Fibroblast of lung (primary cell): ENCODE measurements around the gene OR2AJ1. TPM values are rescaled to one million over a fixed set of nuclear protein-coding genes. Genes with fewer than 3 reads are reported as not detected.

Experiments
- DNase-seq, 2 donors: peaks; one replicate each; pipeline versions ENCODE4 v3.0.0 to v3.0.0-alpha.2; 2010; ENCODE audit warnings: low read depth in 2 of 2
- H2AFZ ChIP-seq: 2 replicates; pipeline ENCODE4 v1.5.1; 2012; ENCODE audit warnings: low read length, control low read depth, inconsistent platforms
- H3K27ac ChIP-seq: 2 replicates; pipeline ENCODE4 v1.5.1; 2011; ENCODE audit warnings: low read length, control low read depth; ENCODE audit not compliant: insufficient read depth
- H3K27me3 ChIP-seq: 2 replicates; pipeline ENCODE4 v1.5.1; 2011; ENCODE audit warnings: mild to moderate bottlenecking, low read length; ENCODE audit not compliant: control insufficient read depth, insufficient read depth
- H3K36me3 ChIP-seq: 2 replicates; pipeline ENCODE4 v1.5.1; 2011; ENCODE audit warnings: low read length; ENCODE audit not compliant: control insufficient read depth, insufficient read depth
- H3K4me1 ChIP-seq: 2 replicates; pipeline ENCODE4 v1.5.1; 2011; ENCODE audit warnings: low read length; ENCODE audit not compliant: control insufficient read depth, insufficient read depth; ENCODE audit errors: extremely low read depth
- H3K4me2 ChIP-seq: 2 replicates; pipeline ENCODE4 v1.5.1; 2011; ENCODE audit warnings: low read length, control low read depth; ENCODE audit not compliant: insufficient read depth; ENCODE audit errors: extremely low read depth
- H3K4me3 ChIP-seq, 4 experiments: fragments of 200-600 bp in 1 of 4; sonication (generic) in 1 of 4; replicated peaks in 1 of 4; 2 replicates each; pipeline ENCODE4 v1.5.1; 2011 to 2016; ENCODE audit warnings: low read length in 4 of 4, low read depth in 3 of 4, mild to moderate bottlenecking in 3 of 4, control low read depth in 2 of 4, inconsistent platforms in 1 of 4, mixed read lengths in 1 of 4; ENCODE audit not compliant: insufficient read depth in 1 of 4; ENCODE audit errors: control extremely low read depth in 1 of 4
- H3K79me2 ChIP-seq: 2 replicates; pipeline ENCODE4 v1.5.1; 2012; ENCODE audit warnings: mild to moderate bottlenecking, low read length, inconsistent platforms; ENCODE audit not compliant: control insufficient read depth, insufficient read depth
- H3K9ac ChIP-seq: 2 replicates; pipeline ENCODE4 v1.5.1; 2011; ENCODE audit warnings: mild to moderate bottlenecking, low read length, control low read depth; ENCODE audit not compliant: insufficient read depth
- H3K9me3 ChIP-seq: 2 replicates; pipeline ENCODE4 v1.5.1; 2012; ENCODE audit warnings: low read depth, low read length; ENCODE audit not compliant: control insufficient read depth, insufficient read depth
- H4K20me1 ChIP-seq: 2 replicates; pipeline ENCODE4 v1.5.1; 2011; ENCODE audit warnings: low read length; ENCODE audit not compliant: control insufficient read depth, insufficient read depth; ENCODE audit errors: extremely low read depth
- EZH2 ChIP-seq: IDR thresholded peaks from 2 replicates; pipeline ENCODE4 v1.5.1; 2012; ENCODE audit warnings: low read length, control low read depth, mild to moderate bottlenecking; ENCODE audit errors: missing control alignments
- polyA minus RNA-seq: library from RNA; depleted of rRNA, polyadenylated mRNA; stranded (reverse); fragments of >200 nt; gene quantifications from 2 replicates; pipeline ENCODE4 v1.2.3, GENCODE V29; 2011; ENCODE audit warnings: low replicate concordance
- polyA plus RNA-seq, 2 donors: library from polyadenylated mRNA; depleted of rRNA in 1 of 2; stranded (reverse) in 1 of 2; unstranded in 1 of 2; fragments of >200 nt; gene quantifications; 2 replicates each; pipeline ENCODE4 v1.2.1, GENCODE V29; 2011 to 2012; ENCODE audit warnings: missing spikeins in 1 of 2
- total RNA-seq: library from RNA; depleted of rRNA; stranded (reverse); fragments of >200 nt; gene quantifications from 2 replicates; pipeline ENCODE4 v1.2.1, GENCODE V29; 2014
- TF ChIP-seq, protein P1 (sequence below), 2 donors: IDR thresholded peaks in 1 of 2; conservative IDR thresholded peaks in 1 of 2; 1 replicate in 1 of 2; 2 replicates in 1 of 2; pipeline ENCODE4 v1.5.1; 2011 to 2012; ENCODE audit warnings: low read length in 2 of 2, control low read depth in 1 of 2, inconsistent platforms in 1 of 2, low read depth in 1 of 2, mild to moderate bottlenecking in 1 of 2

Gene OR2AJ1
- total RNA-seq (not detected in 2 replicates), polyA plus RNA-seq (not detected in 2 replicates), polyA minus RNA-seq (not detected in 2 replicates)
- not detected in 2 replicates for polyA plus RNA-seq (2012)

GRCh38 chr1:247924868-247925267 lies at the start of gene OR2AJ1:
Gene OR2AJ1 (plus strand): TSS chr1:247924889. CDS start chr1:247933769, 8,880 bp downstream.
- Histone ChIP-seq H3K36me3 (no peaks in the 10 kb centered on the region), H3K79me2 (no peaks in the 10 kb centered on the region), H4K20me1 (no peaks in the 10 kb centered on the region), H3K27me3 (no peaks in the 10 kb centered on the region), H3K4me1 (no peaks in the 10 kb centered on the region), H3K4me2 (no peak within 1 kb of the TSS), H3K27ac (no peak within 1 kb of the TSS), H3K9ac (no peak within 1 kb of the TSS), H3K9me3 (no peaks in the 10 kb centered on the region), H2AFZ (no peak within 1 kb of the TSS), H3K4me3 (no peak within 1 kb of the TSS)
- TF ChIP-seq, protein P1, sequence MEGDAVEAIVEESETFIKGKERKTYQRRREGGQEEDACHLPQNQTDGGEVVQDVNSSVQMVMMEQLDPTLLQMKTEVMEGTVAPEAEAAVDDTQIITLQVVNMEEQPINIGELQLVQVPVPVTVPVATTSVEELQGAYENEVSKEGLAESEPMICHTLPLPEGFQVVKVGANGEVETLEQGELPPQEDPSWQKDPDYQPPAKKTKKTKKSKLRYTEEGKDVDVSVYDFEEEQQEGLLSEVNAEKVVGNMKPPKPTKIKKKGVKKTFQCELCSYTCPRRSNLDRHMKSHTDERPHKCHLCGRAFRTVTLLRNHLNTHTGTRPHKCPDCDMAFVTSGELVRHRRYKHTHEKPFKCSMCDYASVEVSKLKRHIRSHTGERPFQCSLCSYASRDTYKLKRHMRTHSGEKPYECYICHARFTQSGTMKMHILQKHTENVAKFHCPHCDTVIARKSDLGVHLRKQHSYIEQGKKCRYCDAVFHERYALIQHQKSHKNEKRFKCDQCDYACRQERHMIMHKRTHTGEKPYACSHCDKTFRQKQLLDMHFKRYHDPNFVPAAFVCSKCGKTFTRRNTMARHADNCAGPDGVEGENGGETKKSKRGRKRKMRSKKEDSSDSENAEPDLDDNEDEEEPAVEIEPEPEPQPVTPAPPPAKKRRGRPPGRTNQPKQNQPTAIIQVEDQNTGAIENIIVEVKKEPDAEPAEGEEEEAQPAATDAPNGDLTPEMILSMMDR (conservative IDR thresholded peaks at IDR 0.05 in 1 of 2, IDR thresholded peaks at IDR 0.05 in 1 of 2; ENCODE audit: low read depth in 1 of 2, low read length in 2 of 2), result no peak
- no peak for TF ChIP-seq EZH2
- DNase-seq, result no peak

DNA sequence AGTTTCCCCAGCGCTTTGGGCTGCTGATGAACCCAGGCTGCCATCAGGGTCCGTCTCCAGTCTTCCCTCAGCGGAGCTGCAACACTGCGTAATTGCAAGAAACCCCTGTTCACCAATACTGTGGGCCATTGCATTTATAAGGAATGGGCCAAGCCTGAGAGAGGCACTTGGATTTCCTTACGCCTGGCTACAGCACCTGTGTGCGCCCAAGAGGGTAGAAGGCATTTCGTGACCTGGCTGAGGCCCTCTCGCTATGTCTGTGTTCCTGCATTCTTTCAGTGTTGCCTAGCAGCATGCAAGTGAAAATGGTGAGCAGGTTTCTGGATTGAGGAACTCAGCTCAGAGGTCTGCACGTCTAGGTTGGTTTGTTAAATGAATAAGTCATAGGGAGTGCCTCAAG lies 41.3 kb upstream of the OR2AJ1 start:
- Histone ChIP-seq H3K27ac (no peak overlapping the region), H3K4me3 (no peak overlapping the region), H4K20me1 (no peaks in the 10 kb centered on the region), H3K36me3 (no peaks in the 10 kb centered on the region), H3K4me2 (no peak overlapping the region), H3K4me1 (no peaks in the 10 kb centered on the region), H2AFZ (no peak overlapping the region), H3K27me3 (no peaks in the 10 kb centered on the region), H3K79me2 (no peaks in the 10 kb centered on the region), H3K9ac (no peak overlapping the region), H3K9me3 (no peaks in the 10 kb centered on the region)
- TF ChIP-seq, protein P1 (conservative IDR thresholded peaks at IDR 0.05 in 1 of 2, IDR thresholded peaks at IDR 0.05 in 1 of 2; ENCODE audit: low read depth in 1 of 2, low read length in 2 of 2), result no peak
- no peak for TF ChIP-seq EZH2
- no peak for DNase-seq

GRCh38 chr1:247884797-247885413 lies 39.8 kb upstream of the OR2AJ1 start:
- H4K20me1 ChIP-seq, result no peaks in the 10 kb centered on the region
- H3K9ac ChIP-seq, result no peak overlapping the region
- no peaks in the 10 kb centered on the region for H3K79me2 ChIP-seq
- H3K36me3 ChIP-seq, result no peaks in the 10 kb centered on the region
- no peak overlapping the region for H3K4me3 ChIP-seq
- DNase-seq, result no peak
- H3K9me3 ChIP-seq, result no peaks in the 10 kb centered on the region
- TF ChIP-seq, protein P1 (conservative IDR thresholded peaks at IDR 0.05 in 1 of 2, IDR thresholded peaks at IDR 0.05 in 1 of 2; ENCODE audit: low read depth in 1 of 2, low read length in 2 of 2), result no peak
- TF ChIP-seq EZH2, result no peak
- no peak overlapping the region for H3K27ac ChIP-seq
- no peaks in the 10 kb centered on the region for H3K27me3 ChIP-seq
- no peaks in the 10 kb centered on the region for H3K4me1 ChIP-seq
- H3K4me2 ChIP-seq, result no peak overlapping the region
- H2AFZ ChIP-seq, result no peak overlapping the region
